ENCODE measurements around the gene SNU13. TPM values are rescaled to one million over a fixed set of nuclear protein-coding genes. Genes with fewer than 3 reads are reported as not detected.
"Not testable (repeated sequence)": the region's sequence is repeated elsewhere in the genome, so short reads cannot be mapped to it uniquely, and the experiment has no call there.

Gene SNU13
- total and polyA plus RNA-seq, 5 donors from 2014 or later: 159 to 341 (median 313) TPM

GRCh38 chr22:41681616-41682015, 7.1 kb downstream of the SNU13 start:
- DNase-seq: no peak
- Mint-ChIP-seq H3K9me3 (peaks cover 0 to 3% (median 0%) of the 10 kb centered on the region in 7 donors), H3K27me3 (no peaks in the 10 kb centered on the region), H3K36me3 (peaks cover 15% of the 10 kb centered on the region), H3K27ac (peak overlapping the region; percentile 69 to 99 (median 95)), H3K4me1 (peaks cover 17 to 53% (median 18%) of the 10 kb centered on the region in 4 donors), H3K4me3 (peak overlapping the region; percentile 97 to 100 (median 98))
- peaks cover 14% of the 10 kb centered on the region for H3K4me1 ChIP-seq (ENCODE audit: control insufficient read depth, insufficient read depth, low read length, poor library complexity, severe bottlenecking)
- peaks cover 34% of the 10 kb centered on the region for H3K36me3 ChIP-seq (ENCODE audit: control insufficient read depth, insufficient read depth, low read length)
- peak overlapping the region; percentile 93 for H3K27ac ChIP-seq (ENCODE audit: insufficient read depth, low read length, poor library complexity, severe bottlenecking)
- peak overlapping the region; percentile 82 for H3K4me3 ChIP-seq (ENCODE audit: low read depth, low read length)
- ATAC-seq (ENCODE audit: low read depth in 2 of 2): peak in 1 of 2 donors; percentile 27
- no peaks in the 10 kb centered on the region for H3K27me3 ChIP-seq (ENCODE audit: control insufficient read depth, insufficient read depth, low read length)
- H3K9me3 ChIP-seq (ENCODE audit: control insufficient read depth in 2 of 2, low read length in 2 of 2): no peaks in the 10 kb centered on the region

DNA sequence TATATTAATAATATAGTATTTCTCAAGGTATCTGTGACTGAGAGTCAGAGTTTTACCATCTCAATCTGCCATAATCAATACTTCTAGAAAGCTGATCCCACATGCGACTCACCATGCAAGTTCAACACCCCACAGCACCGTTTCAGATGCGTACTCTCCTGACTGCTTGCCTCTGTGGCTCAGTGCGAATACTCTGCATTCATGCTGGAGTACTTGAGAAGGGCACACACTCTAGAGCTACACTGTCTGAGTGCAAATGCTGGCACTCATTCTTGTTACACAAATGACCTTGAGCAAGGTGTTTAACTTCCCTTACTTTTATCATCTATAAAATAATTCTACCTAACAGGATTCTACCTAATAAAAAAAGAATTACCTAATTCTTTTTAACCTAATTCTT, 12.5 kb downstream of the SNU13 start:
- Histone ChIP-seq H3K4me1 (ENCODE audit: control insufficient read depth, insufficient read depth, low read length, poor library complexity, severe bottlenecking) (no peaks in the 10 kb centered on the region), H3K27me3 (ENCODE audit: control insufficient read depth, insufficient read depth, low read length) (no peaks in the 10 kb centered on the region), H3K27ac (ENCODE audit: insufficient read depth, low read length, poor library complexity, severe bottlenecking) (no peak overlapping the region), H3K36me3 (ENCODE audit: control insufficient read depth, insufficient read depth, low read length) (peaks cover 61% of the 10 kb centered on the region), H3K4me3 (ENCODE audit: low read depth, low read length) (no peak overlapping the region), H3K9me3 (ENCODE audit: control insufficient read depth in 2 of 2, low read length in 2 of 2) (no peaks in the 10 kb centered on the region)
- peaks cover 27% of the 10 kb centered on the region for H3K36me3 Mint-ChIP-seq
- peaks cover 0 to 42% (median 14%) of the 10 kb centered on the region in 4 donors for H3K4me1 Mint-ChIP-seq
- H3K9me3 Mint-ChIP-seq: no peaks in the 10 kb centered on the region
- no peak overlapping the region for H3K4me3 Mint-ChIP-seq
- ATAC-seq (ENCODE audit: low read depth in 2 of 2): no peak
- peak overlapping the region in 2 of 3 donors; percentile 55 to 83 for H3K27ac Mint-ChIP-seq
- no peak for DNase-seq
- no peaks in the 10 kb centered on the region for H3K27me3 Mint-ChIP-seq

DNA sequence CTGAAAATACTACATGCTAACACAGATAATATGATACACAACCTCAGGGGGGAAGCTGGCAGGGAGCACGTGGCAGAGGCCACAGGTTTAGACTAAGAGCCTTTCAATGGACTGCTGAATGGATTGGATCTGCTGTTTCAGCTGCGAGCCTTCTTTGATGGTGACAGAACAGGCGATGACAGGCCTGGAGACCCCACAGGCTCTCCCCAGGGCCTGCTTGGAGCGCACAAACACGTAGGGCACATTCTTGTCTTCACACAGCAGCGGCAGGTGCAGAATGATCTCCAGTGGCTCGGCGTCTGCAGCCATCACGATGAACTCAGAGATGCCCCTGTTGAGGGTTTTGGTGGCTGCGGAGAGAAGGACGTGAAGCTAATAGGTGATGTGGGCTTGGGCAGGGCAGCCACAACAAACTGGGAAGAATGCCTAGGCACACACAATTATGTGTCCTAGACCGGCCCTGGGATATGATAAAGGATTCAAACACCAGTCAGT, 13.8 kb downstream of the SNU13 start:
- Mint-ChIP-seq H3K4me3 (peak overlapping the region in 2 of 4 donors; percentile 29 to 38), H3K4me1 (peaks cover 0 to 30% (median 11%) of the 10 kb centered on the region in 4 donors), H3K9me3 (no peaks in the 10 kb centered on the region), H3K27ac (peak overlapping the region in 2 of 3 donors; percentile 56 to 70), H3K27me3 (no peaks in the 10 kb centered on the region), H3K36me3 (peaks cover 33% of the 10 kb centered on the region)
- no peak for ATAC-seq (ENCODE audit: low read depth in 2 of 2)
- H3K4me1 ChIP-seq (ENCODE audit: control insufficient read depth, insufficient read depth, low read length, poor library complexity, severe bottlenecking): no peaks in the 10 kb centered on the region
- no peak overlapping the region for H3K27ac ChIP-seq (ENCODE audit: insufficient read depth, low read length, poor library complexity, severe bottlenecking)
- DNase-seq: no peak
- no peaks in the 10 kb centered on the region for H3K27me3 ChIP-seq (ENCODE audit: control insufficient read depth, insufficient read depth, low read length)
- no peaks in the 10 kb centered on the region for H3K9me3 ChIP-seq (ENCODE audit: control insufficient read depth in 2 of 2, low read length in 2 of 2)
- H3K4me3 ChIP-seq (ENCODE audit: low read depth, low read length): no peak overlapping the region
- H3K36me3 ChIP-seq (ENCODE audit: control insufficient read depth, insufficient read depth, low read length): peaks cover 49% of the 10 kb centered on the region

DNA sequence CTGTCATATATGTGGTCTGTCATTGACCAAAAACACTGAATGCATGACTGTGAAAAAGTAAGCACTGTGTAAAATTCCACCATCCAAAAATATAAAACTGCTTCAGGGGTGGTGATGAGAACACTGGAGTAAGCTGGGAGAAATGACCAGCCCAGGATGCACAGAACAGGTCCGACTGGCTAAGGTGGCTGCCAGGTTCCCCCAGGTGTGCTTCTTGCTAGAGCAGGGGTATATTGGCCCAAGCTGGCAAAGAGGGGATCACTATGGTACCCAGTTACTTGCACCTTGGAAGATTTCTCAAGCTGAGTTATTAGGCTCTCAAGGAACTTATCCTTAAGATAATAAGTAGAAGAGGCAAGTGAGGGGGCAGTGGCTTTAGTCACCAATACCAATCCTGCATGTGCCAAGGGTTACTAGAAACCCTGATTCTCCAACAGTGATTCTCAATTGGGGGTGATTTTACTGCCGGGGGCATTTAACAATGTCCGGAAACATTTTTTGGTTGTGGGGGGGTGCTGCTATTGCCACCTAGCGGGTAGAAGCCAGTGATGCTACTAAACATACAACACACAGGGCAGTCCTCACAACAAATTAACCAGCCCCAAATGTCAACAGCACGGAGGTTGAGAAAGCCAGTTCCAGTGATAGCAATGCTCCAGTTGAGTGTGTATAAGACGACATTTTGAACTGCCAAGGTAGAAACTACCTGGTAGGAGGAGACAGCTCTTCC, 15.7 kb downstream of the SNU13 start:
- no peak overlapping the region for H3K27ac ChIP-seq (ENCODE audit: insufficient read depth, low read length, poor library complexity, severe bottlenecking)
- no peaks in the 10 kb centered on the region for H3K27me3 Mint-ChIP-seq
- H3K27ac Mint-ChIP-seq: no peak overlapping the region
- H3K4me3 ChIP-seq (ENCODE audit: low read depth, low read length): no peak overlapping the region
- H3K9me3 Mint-ChIP-seq: no peaks in the 10 kb centered on the region
- DNase-seq (no peak), ATAC-seq (ENCODE audit: low read depth in 2 of 2) (no peak)
- peak overlapping the region in 1 of 4 donors; percentile 3 for H3K4me3 Mint-ChIP-seq
- no peaks in the 10 kb centered on the region for H3K9me3 ChIP-seq (ENCODE audit: control insufficient read depth in 2 of 2, low read length in 2 of 2)
- H3K36me3 ChIP-seq (ENCODE audit: control insufficient read depth, insufficient read depth, low read length): peaks cover 36% of the 10 kb centered on the region
- no peaks in the 10 kb centered on the region for H3K27me3 ChIP-seq (ENCODE audit: control insufficient read depth, insufficient read depth, low read length)
- peaks cover 27% of the 10 kb centered on the region for H3K36me3 Mint-ChIP-seq
- peaks cover 0 to 29% (median 10%) of the 10 kb centered on the region in 4 donors for H3K4me1 Mint-ChIP-seq
- no peaks in the 10 kb centered on the region for H3K4me1 ChIP-seq (ENCODE audit: control insufficient read depth, insufficient read depth, low read length, poor library complexity, severe bottlenecking)

DNA sequence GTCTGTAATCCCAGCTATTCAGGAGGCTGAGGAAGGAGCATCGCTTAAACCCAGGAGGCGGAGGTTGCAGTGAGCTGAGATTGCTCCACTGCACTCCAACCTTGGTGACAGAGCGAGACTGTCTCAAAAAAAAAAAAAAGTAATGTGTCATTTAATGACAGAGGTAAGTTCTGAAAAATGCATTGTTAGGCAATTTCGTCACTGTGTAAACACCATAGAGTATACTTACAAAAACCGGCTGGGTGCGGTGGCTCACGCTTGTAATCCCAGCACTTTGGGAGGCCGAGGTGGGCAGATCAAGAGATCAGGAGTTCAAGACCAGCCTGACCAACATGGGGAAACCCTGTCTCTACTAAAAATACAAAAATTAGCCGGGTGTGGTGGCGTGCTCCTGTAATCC, 16.6 kb downstream of the SNU13 start:
- DNase-seq; H3K4me3 Mint-ChIP-seq; H3K27ac ChIP-seq (ENCODE audit: insufficient read depth, low read length, poor library complexity, severe bottlenecking); H3K9me3 Mint-ChIP-seq; H3K9me3 ChIP-seq (ENCODE audit: control insufficient read depth in 2 of 2, low read length in 2 of 2); H3K27me3 Mint-ChIP-seq; ATAC-seq (ENCODE audit: low read depth in 2 of 2); H3K4me1 ChIP-seq (ENCODE audit: control insufficient read depth, insufficient read depth, low read length, poor library complexity, severe bottlenecking); H3K27me3 ChIP-seq (ENCODE audit: control insufficient read depth, insufficient read depth, low read length); H3K4me3 ChIP-seq (ENCODE audit: low read depth, low read length): not testable (repeated sequence)
- peaks cover 23% of the 10 kb centered on the region for H3K36me3 Mint-ChIP-seq
- H3K36me3 ChIP-seq (ENCODE audit: control insufficient read depth, insufficient read depth, low read length): peaks cover 29% of the 10 kb centered on the region
- H3K27ac Mint-ChIP-seq: peak overlapping the region in 1 of 3 donors; percentile 17
- peaks cover 0 to 30% (median 11%) of the 10 kb centered on the region in 4 donors for H3K4me1 Mint-ChIP-seq

DNA sequence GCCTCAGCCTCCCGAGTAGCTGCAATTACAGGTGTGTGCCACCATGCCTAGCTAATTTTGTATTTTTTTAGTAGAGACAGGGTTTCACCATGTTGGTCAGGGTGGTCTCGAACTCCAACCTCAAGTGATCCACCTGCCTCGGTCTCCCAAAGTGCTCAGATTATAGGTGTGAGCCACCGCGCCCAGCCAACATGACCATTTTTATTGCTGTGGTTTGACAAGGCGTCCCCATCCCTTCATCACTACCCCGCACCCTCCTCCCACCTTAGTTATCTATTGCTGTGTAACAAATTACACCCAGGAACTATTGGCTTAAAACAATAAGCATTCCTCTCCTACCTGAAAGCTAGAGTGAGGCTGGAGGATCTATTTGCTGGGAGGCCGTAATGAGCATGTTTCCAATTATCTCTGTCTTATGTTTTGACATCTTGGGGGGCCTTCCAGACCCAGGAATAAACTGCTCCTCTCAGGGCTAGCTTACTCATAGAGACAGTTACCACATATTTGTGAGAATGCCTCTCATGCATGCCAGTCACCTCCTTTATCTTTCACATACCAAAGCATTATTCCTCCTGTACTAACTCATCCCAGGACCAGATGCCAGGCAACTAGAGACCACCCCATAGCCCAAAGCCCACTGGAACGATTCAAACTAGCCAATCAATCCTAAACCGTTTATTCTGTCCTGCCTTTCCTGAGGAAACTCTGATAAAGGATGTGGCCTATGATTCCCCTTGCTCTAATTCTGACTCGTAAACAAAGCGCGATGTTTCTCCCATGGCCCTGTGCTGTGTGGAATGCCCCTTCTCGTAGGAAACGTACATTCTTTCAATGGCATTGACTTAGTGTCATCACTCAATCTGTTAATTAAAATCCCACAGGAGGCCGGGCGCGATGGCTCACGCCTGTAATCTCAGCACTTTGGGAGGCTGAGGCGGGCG, 19.4 kb downstream of the SNU13 start:
- Mint-ChIP-seq H3K27ac (peak overlapping the region; percentile 26 to 90 (median 83)), H3K4me1 (peaks cover 0 to 27% (median 10%) of the 10 kb centered on the region in 4 donors), H3K4me3 (no peak overlapping the region), H3K27me3 (no peaks in the 10 kb centered on the region), H3K9me3 (no peaks in the 10 kb centered on the region), H3K36me3 (peaks cover 10% of the 10 kb centered on the region)
- Histone ChIP-seq H3K4me3 (ENCODE audit: low read depth, low read length) (no peak overlapping the region), H3K27ac (ENCODE audit: insufficient read depth, low read length, poor library complexity, severe bottlenecking) (no peak overlapping the region), H3K9me3 (ENCODE audit: control insufficient read depth in 2 of 2, low read length in 2 of 2) (no peaks in the 10 kb centered on the region), H3K4me1 (ENCODE audit: control insufficient read depth, insufficient read depth, low read length, poor library complexity, severe bottlenecking) (peaks cover 7% of the 10 kb centered on the region), H3K36me3 (ENCODE audit: control insufficient read depth, insufficient read depth, low read length) (peaks cover 18% of the 10 kb centered on the region), H3K27me3 (ENCODE audit: control insufficient read depth, insufficient read depth, low read length) (no peaks in the 10 kb centered on the region)
- DNase-seq: no peak
- ATAC-seq (ENCODE audit: low read depth in 2 of 2): no peak

DNA sequence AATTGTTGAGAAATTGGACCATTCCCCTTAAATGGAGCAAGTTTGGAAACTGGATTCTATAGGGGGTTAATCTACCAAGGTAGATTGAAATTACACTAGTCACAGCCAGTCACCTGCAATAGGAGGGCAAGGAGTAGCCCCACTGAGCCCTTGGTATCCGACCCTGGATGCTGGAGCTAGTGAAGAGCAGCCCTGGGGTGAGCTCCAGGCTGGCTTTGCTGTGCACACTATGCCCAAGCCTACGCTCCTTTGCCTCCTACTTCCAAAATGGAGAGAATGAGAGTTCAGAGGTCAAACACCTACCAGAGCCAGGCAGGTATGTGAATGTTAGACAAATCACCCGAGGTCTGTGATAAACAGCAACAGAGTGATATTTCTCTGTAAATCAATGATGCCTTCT, 23.7 kb downstream of the SNU13 start:
- no peaks in the 10 kb centered on the region for H3K27me3 Mint-ChIP-seq

More for the DNA sequence above, 23.7 kb downstream of the SNU13 start:
- Mint-ChIP-seq H3K27ac (peak overlapping the region in 2 of 3 donors; percentile 31 to 80), H3K36me3 (peaks cover 25% of the 10 kb centered on the region), H3K4me1 (peaks cover 0 to 20% (median 8%) of the 10 kb centered on the region in 4 donors), H3K9me3 (no peaks in the 10 kb centered on the region), H3K4me3 (no peak overlapping the region)
- H3K4me3 ChIP-seq (ENCODE audit: low read depth, low read length): no peak overlapping the region
- H3K4me1 ChIP-seq (ENCODE audit: control insufficient read depth, insufficient read depth, low read length, poor library complexity, severe bottlenecking): peaks cover 7% of the 10 kb centered on the region
- H3K27ac ChIP-seq (ENCODE audit: insufficient read depth, low read length, poor library complexity, severe bottlenecking): no peak overlapping the region
- DNase-seq: no peak
- no peaks in the 10 kb centered on the region for H3K9me3 ChIP-seq (ENCODE audit: control insufficient read depth in 2 of 2, low read length in 2 of 2)
- no peak for ATAC-seq (ENCODE audit: low read depth in 2 of 2)
- H3K27me3 ChIP-seq (ENCODE audit: control insufficient read depth, insufficient read depth, low read length): no peaks in the 10 kb centered on the region
- H3K36me3 ChIP-seq (ENCODE audit: control insufficient read depth, insufficient read depth, low read length): peaks cover 45% of the 10 kb centered on the region

Measured in CD4-positive, CD25-positive, alpha-beta regulatory T cell (primary cell).